Muscle layer of colon (tissue), 2 donors: ENCODE results near the gene NCAPG.

Experiments used
- H3K27ac ChIP-seq: one replicate; pipeline ENCODE4 v1.7.0; 2013; ENCODE audit warnings: low read depth, mild to moderate bottlenecking, low read length, moderate library complexity
- H3K27me3 ChIP-seq, 2 donors: one replicate each; pipeline ENCODE4 v1.7.0; 2013; ENCODE audit warnings: low read length in 2 of 2, mild to moderate bottlenecking in 2 of 2; ENCODE audit not compliant: insufficient read depth in 2 of 2, control insufficient read depth in 1 of 2
- H3K36me3 ChIP-seq: one replicate; pipeline ENCODE4 v1.7.0; 2013; ENCODE audit warnings: mild to moderate bottlenecking, low read length; ENCODE audit not compliant: insufficient read depth
- H3K4me1 ChIP-seq: one replicate; pipeline ENCODE4 v1.7.0; 2013; ENCODE audit warnings: mild to moderate bottlenecking, low read length; ENCODE audit not compliant: insufficient read depth
- H3K4me3 ChIP-seq, 2 donors: one replicate each; pipeline ENCODE4 v1.7.0; 2013; ENCODE audit warnings: low read length in 2 of 2, low read depth in 1 of 2, mild to moderate bottlenecking in 1 of 2, moderate library complexity in 1 of 2
- H3K9ac ChIP-seq: one replicate; pipeline ENCODE4 v1.7.0; 2013; ENCODE audit warnings: low read length
- H3K9me3 ChIP-seq: one replicate; pipeline ENCODE4 v1.7.0; 2013; ENCODE audit warnings: mild to moderate bottlenecking, low read length
- donor health status: abdominal sarcoma.
- donor health status: Adenocarcinoma of cecum.

Gene NCAPG

DNA sequence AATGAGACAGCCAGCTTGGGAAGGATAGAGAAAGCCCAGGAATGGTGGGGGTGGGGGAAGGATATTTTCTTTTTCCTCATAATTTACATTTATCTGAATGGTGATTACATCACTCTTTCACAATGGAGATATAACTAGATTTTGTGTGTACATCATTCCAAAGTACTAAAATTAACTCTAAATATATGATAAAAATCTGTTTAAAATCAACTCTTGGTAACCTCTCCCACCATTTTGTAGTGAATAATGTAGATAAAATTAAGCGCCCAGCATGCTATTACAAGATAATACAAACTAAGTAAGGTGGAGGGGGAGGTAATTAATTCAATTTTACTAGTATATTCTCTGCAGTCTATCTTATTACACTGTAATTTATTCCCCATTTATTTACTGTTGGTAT, 78.9 kb downstream of the NCAPG start:
- Histone ChIP-seq H3K36me3 (no peaks in the 10 kb centered on the region), H3K4me1 (no peaks in the 10 kb centered on the region), H3K27me3 (no peaks in the 10 kb centered on the region), H3K9ac (no peak overlapping the region), H3K9me3 (no peaks in the 10 kb centered on the region), H3K4me3 (no peak overlapping the region), H3K27ac (no peak overlapping the region)

DNA sequence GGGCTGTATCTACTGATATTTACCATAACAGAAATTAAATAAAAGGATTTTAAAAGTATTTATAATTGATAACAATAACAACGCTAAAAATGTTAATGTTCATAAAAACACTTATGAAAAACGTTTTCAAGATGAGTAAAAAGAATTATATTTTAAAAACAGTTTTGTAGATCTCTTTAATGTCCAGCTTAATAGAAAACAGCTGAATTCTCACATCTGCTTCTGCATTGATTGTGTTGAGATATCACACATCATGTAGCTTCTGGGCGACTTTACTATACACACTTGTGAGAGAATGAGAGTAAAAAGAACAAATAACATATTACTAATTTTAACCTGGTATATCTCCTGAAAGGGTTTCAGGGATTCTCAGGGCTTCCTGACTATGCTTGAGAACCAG, 83.6 kb downstream of the NCAPG start:
- H3K4me1 ChIP-seq: no peaks in the 10 kb centered on the region

More for the DNA sequence above, 83.6 kb downstream of the NCAPG start:
- Histone ChIP-seq H3K4me3 (no peak overlapping the region), H3K9ac (no peak overlapping the region), H3K9me3 (no peaks in the 10 kb centered on the region), H3K36me3 (no peaks in the 10 kb centered on the region), H3K27ac (no peak overlapping the region), H3K27me3 (no peaks in the 10 kb centered on the region)
